HCT116 (cell line): Measurements from ENCODE around the gene METTL13. TPM values are rescaled to one million over a fixed set of nuclear protein-coding genes. Genes with fewer than 3 reads are reported as not detected.
A peak's percentile ranks its signal among the peaks of the same experiment; 100 is the strongest.

Source experiments
- ATAC-seq: fragments of 200-7000 bp; cut with Tn5 transposase; 2 replicates; pipeline ENCODE4 v1.9.1; 2020; ENCODE audit warnings: mild to moderate bottlenecking, moderate library complexity
- BruUV-seq: library from RNA; stranded (reverse); fragments of 400-500 nt; replicated peaks from 2 replicates; lab custom pipeline; 2021; lab: Mats Ljungman, UMichigan
- CTCF ChIA-PET: fragments of 300-600 bp; sonication (Branson Sonifier 250); formaldehyde crosslinking; loops from one replicate; lab custom pipeline; 2021; ENCODE audit warnings: antibody characterized with exemption; lab: Charles Lee
- POLR2A ChIA-PET: fragments of 300-600, 350-600 bp; sonication (Branson Sonifier 250); formaldehyde crosslinking; loops from one replicate; lab custom pipeline; 2021; ENCODE audit warnings: antibody characterized with exemption; lab: Charles Lee
- RAD21 ChIA-PET, 2 experiments: fragments of 300-600 bp; sonication (Branson Sonifier 250); formaldehyde crosslinking; loops; one replicate each; lab custom pipeline; 2023; ENCODE audit warnings: low total read pairs in 2 of 2; ENCODE audit not compliant: uncharacterized antibody in 2 of 2, unreplicated experiment in 2 of 2, low non-redundant PET in 1 of 2; lab: Charles Lee
- DNase-seq: peaks from one replicate; pipeline ENCODE4 v3.0.0-alpha.2; 2010; ENCODE audit warnings: low read depth, low spot score
- H2AFZ ChIP-seq: fragments of 200-600 bp; shearing (Covaris generic), sonication (generic); 2 replicates; pipeline ENCODE4 v1.6.1; 2017; ENCODE audit warnings: low read depth, mixed run types, mixed read lengths, antibody characterized with exemption, low read length; ENCODE audit not compliant: poor library complexity, severe bottlenecking
- H3K27ac ChIP-seq: 2 replicates; pipeline ENCODE4 v1.5.1; 2012; ENCODE audit warnings: low read depth, low read length
- H3K27me3 ChIP-seq: fragments of 200-600 bp; sonication (generic); 2 replicates; pipeline ENCODE4 v1.6.1; 2016; ENCODE audit warnings: mixed run types, low read length, mixed read lengths; ENCODE audit not compliant: insufficient read depth
- H3K36me3 ChIP-seq, 2 experiments: fragments of 200-500 bp in 1 of 2; fragments of 200-600 bp in 1 of 2; sonication (Bioruptor generic) in 1 of 2; sonication (generic) in 1 of 2; 2 replicates each; pipeline versions ENCODE4 v1.5.1 to v1.6.1; 2014 to 2016; ENCODE audit warnings: low read length in 2 of 2, inconsistent platforms in 1 of 2, mixed read lengths in 1 of 2, mixed run types in 1 of 2; ENCODE audit not compliant: insufficient read depth in 2 of 2, control insufficient read depth in 1 of 2
- H3K4me1 ChIP-seq, 2 experiments: fragments of 200-600 bp in 1 of 2; sonication (generic) in 1 of 2; 2 replicates each; pipeline versions ENCODE4 v1.5.1 to v1.6.1; 2012 to 2017; ENCODE audit warnings: low read length in 2 of 2, inconsistent platforms in 1 of 2, mild to moderate bottlenecking in 1 of 2, mixed read lengths in 1 of 2, mixed run types in 1 of 2, moderate library complexity in 1 of 2; ENCODE audit not compliant: insufficient read depth in 2 of 2, control insufficient read depth in 1 of 2
- H3K4me2 ChIP-seq: fragments of 200-600 bp; sonication (generic); 2 replicates; pipeline ENCODE4 v1.6.1; 2017; ENCODE audit warnings: mixed run types, low read length, mixed read lengths
- H3K4me3 ChIP-seq, 2 experiments: fragments of 200-600 bp in 1 of 2; sonication (generic) in 1 of 2; replicated peaks in 1 of 2; 2 replicates each; pipeline ENCODE4 v1.5.1; 2011 to 2016; ENCODE audit warnings: low read length in 2 of 2, control low read depth in 1 of 2, low read depth in 1 of 2, mild to moderate bottlenecking in 1 of 2, mixed read lengths in 1 of 2, mixed run types in 1 of 2
- H3K79me2 ChIP-seq: fragments of 200-600 bp; sonication (generic); 2 replicates; pipeline ENCODE4 v1.6.1; 2017; ENCODE audit warnings: mild to moderate bottlenecking, mixed run types, low read length, moderate library complexity, mixed read lengths; ENCODE audit not compliant: insufficient read depth
- H3K9ac ChIP-seq: fragments of 200-600 bp; sonication (generic); 2 replicates; pipeline ENCODE4 v1.6.1; 2016; ENCODE audit warnings: low read length, mixed read lengths
- H3K9me2 ChIP-seq: fragments of 200-600 bp; sonication (generic), shearing (Covaris generic); 2 replicates; pipeline ENCODE4 v1.6.1; 2017; ENCODE audit warnings: mixed run types, mild to moderate bottlenecking, moderate library complexity; ENCODE audit not compliant: insufficient read depth
- H3K9me3 ChIP-seq, 2 experiments: fragments of 200-500 bp in 1 of 2; fragments of 200-600 bp in 1 of 2; sonication (Bioruptor generic) in 1 of 2; sonication (generic) in 1 of 2; 2 replicates each; pipeline ENCODE4 v1.6.1; 2014 to 2017; ENCODE audit warnings: low read length in 2 of 2, mixed read lengths in 2 of 2, inconsistent platforms in 1 of 2, low read depth in 1 of 2, mild to moderate bottlenecking in 1 of 2, mixed run types in 1 of 2, moderate library complexity in 1 of 2; ENCODE audit not compliant: control insufficient read depth in 1 of 2, insufficient read depth in 1 of 2
- H4K20me1 ChIP-seq: fragments of 200-600 bp; sonication (generic), shearing (Covaris generic); 2 replicates; pipeline ENCODE4 v1.6.1; 2017; ENCODE audit warnings: mixed run types, mild to moderate bottlenecking, moderate library complexity; ENCODE audit not compliant: insufficient read depth
- CBX3 ChIP-seq: IDR thresholded peaks from 2 replicates; pipeline ENCODE4 v1.6.1; 2012; ENCODE audit warnings: low read depth
- CEBPB ChIP-seq: IDR thresholded peaks from 2 replicates; pipeline ENCODE4 v1.6.1; 2012; ENCODE audit warnings: low read depth
- EGR1 ChIP-seq: IDR thresholded peaks from 2 replicates; pipeline ENCODE4 v1.6.1; 2012; ENCODE audit warnings: low read depth
- EZH2 ChIP-seq: fragments of 200-600 bp; sonication (generic); IDR thresholded peaks from 2 replicates; pipeline ENCODE4 v1.6.1; 2017; ENCODE audit warnings: antibody characterized with exemption, mixed run types
- FOSL1 ChIP-seq: IDR thresholded peaks from 2 replicates; pipeline ENCODE4 v1.6.1; 2012; ENCODE audit warnings: low read depth
- JUND ChIP-seq: IDR thresholded peaks from 2 replicates; pipeline ENCODE4 v1.6.1; 2012
- POLR2A ChIP-seq: IDR thresholded peaks from 2 replicates; pipeline ENCODE4 v1.7.0; 2011; ENCODE audit warnings: borderline replicate concordance; ENCODE audit not compliant: insufficient read depth, insufficient read length; ENCODE audit errors: extremely low read depth
- POLR2AphosphoS5 ChIP-seq: IDR thresholded peaks from 2 replicates; pipeline ENCODE4 v1.6.1; 2011; ENCODE audit warnings: mild to moderate bottlenecking, low read depth, low read length, moderate library complexity
- RAD21 ChIP-seq: IDR thresholded peaks from 2 replicates; pipeline ENCODE4 v1.6.1; 2012; ENCODE audit warnings: low read depth, mild to moderate bottlenecking
- REST ChIP-seq: IDR thresholded peaks from 2 replicates; pipeline ENCODE4 v1.6.1; 2012; ENCODE audit warnings: low read depth
- SIN3A ChIP-seq: IDR thresholded peaks from 2 replicates; pipeline ENCODE4 v1.6.1; 2012; ENCODE audit warnings: low read depth
- SP1 ChIP-seq: IDR thresholded peaks from 2 replicates; pipeline ENCODE4 v1.6.1; 2012; ENCODE audit warnings: low read depth
- SRF ChIP-seq: IDR thresholded peaks from 2 replicates; pipeline ENCODE4 v1.6.1; 2012; ENCODE audit warnings: low read depth
- TCF7L2 ChIP-seq: IDR thresholded peaks from 2 replicates; pipeline ENCODE4 v1.7.0; 2011; ENCODE audit warnings: borderline replicate concordance, inconsistent platforms; ENCODE audit not compliant: insufficient read depth, insufficient read length; ENCODE audit errors: extremely low read depth
- YY1 ChIP-seq: IDR thresholded peaks from 2 replicates; pipeline ENCODE4 v1.6.1; 2011; ENCODE audit warnings: low read length, low read depth, moderate library complexity, mild to moderate bottlenecking; ENCODE audit not compliant: insufficient replicate concordance; ENCODE audit errors: extremely low read depth
- ZFX ChIP-seq: fragments of 450-650 bp; IDR thresholded peaks from 2 replicates; pipeline ENCODE4 v1.6.1; 2017
- intact Hi-C: fragments of 100-400 bp; cut with micrococcal nuclease; formaldehyde crosslinking; loops from 2 replicates; pipeline ENCODE4 v1.10.0; 2022
- total RNA-seq: library from RNA; stranded (reverse); gene quantifications from one replicate; pipeline ENCODE4 v1.2.1, GENCODE V29; 2021; ENCODE audit not compliant: unreplicated experiment
- TF ChIP-seq, protein P1 (sequence below): IDR thresholded peaks from 2 replicates; pipeline ENCODE4 v1.6.1; 2012
- TF ChIP-seq, protein P2 (sequence below): IDR thresholded peaks from 2 replicates; pipeline ENCODE4 v1.6.1; 2012

The METTL13 gene
- total RNA-seq, 1 experiment from 2014 or later = 33.9 TPM

DNA sequence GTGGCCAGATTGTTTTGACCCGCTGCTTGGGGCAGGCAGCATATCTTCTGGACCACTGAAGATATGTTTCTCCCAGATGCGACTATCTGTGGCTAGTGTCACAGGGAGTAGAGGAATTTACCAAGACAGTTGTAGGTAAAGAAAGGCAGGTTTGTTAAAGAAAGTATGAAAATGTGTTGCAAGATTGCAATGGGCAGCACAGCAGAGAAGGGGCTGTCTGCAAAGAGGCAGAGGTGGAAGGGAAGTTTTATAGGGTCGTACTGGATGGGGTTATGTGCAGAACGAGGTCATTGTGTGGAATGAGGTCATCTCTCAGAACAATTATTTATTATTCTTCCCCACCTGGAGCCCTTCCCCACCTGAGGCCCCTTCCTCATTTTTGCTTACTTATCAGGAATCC, 24.6 kb upstream of the METTL13 start:
- Histone ChIP-seq H2AFZ (no peak overlapping the region), H4K20me1 (no peaks in the 10 kb centered on the region), H3K79me2 (no peaks in the 10 kb centered on the region), H3K9ac (no peak overlapping the region), H3K9me2 (no peaks in the 10 kb centered on the region), H3K4me3 (no peak overlapping the region), H3K27ac (no peak overlapping the region), H3K27me3 (no peaks in the 10 kb centered on the region), H3K36me3 (no peaks in the 10 kb centered on the region), H3K4me2 (no peak overlapping the region), H3K4me1 (no peaks in the 10 kb centered on the region), H3K9me3 (0 out of 4 replicates have a peak, but pooled peaks cover 0 to 3% of the 10 kb centered on the region in 2 experiments)
- ChIA-PET RAD21 (no interaction called here), POLR2A (no interaction called here), CTCF (no interaction called here)
- ATAC-seq (no peak), DNase-seq (no peak)
- intact Hi-C loops = no loop called here
- TF ChIP-seq REST (no peak), CBX3 (peak; percentile 26; the same call in 1 of the 2 replicates)
- BruUV-seq = no TSS peak

DNA sequence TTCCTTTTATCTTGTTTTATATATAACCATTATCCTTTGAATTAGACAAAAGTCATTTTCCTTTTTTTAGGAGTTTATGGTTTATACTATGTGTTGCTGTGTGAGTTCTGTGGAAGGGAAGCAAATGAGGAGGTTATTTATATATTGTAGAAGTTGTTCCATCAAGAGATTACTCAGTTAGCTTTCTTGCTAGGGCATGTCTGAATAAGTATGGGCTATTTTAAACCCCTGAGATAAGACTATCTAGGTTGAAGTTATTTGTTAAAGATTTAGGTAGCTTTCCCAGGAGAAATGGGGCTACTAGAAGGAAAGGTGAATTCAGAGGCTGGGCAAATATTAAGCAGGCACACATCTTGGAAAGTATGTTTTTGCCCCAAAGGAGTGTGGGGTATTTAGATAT, 23.4 kb upstream of the METTL13 start:
- H3K4me3 ChIP-seq = no peak overlapping the region
- H2AFZ ChIP-seq = no peak overlapping the region
- ATAC-seq = no peak
- no peak overlapping the region for H3K9ac ChIP-seq
- RAD21 ChIA-PET = no interaction called here
- H3K4me2 ChIP-seq = no peak overlapping the region
- no peaks in the 10 kb centered on the region for H3K27me3 ChIP-seq
- H3K9me3 ChIP-seq = 0 out of 4 replicates have a peak, but pooled peaks cover 0 to 3% of the 10 kb centered on the region in 2 experiments
- BruUV-seq = no TSS peak
- H3K27ac ChIP-seq = no peak overlapping the region
- DNase-seq = no peak
- intact Hi-C loops = no loop called here
- no peaks in the 10 kb centered on the region for H4K20me1 ChIP-seq
- no peaks in the 10 kb centered on the region for H3K79me2 ChIP-seq
- CTCF ChIA-PET = no interaction called here
- no peaks in the 10 kb centered on the region for H3K36me3 ChIP-seq
- TF ChIP-seq SP1 = no peak
- TF ChIP-seq POLR2AphosphoS5 = no peak
- no peak for TF ChIP-seq SIN3A
- TF ChIP-seq RAD21 = no peak
- TF ChIP-seq JUND = no peak
- TF ChIP-seq CBX3 = no peak
- TF ChIP-seq YY1 = no peak
- no peak for TF ChIP-seq FOSL1
- no peak for TF ChIP-seq CEBPB
- TF ChIP-seq, protein P1, sequence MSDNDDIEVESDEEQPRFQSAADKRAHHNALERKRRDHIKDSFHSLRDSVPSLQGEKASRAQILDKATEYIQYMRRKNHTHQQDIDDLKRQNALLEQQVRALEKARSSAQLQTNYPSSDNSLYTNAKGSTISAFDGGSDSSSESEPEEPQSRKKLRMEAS = no peak
- TF ChIP-seq ZFX = no peak
- TF ChIP-seq EGR1 = no peak
- TF ChIP-seq SRF = no peak
- no peak for TF ChIP-seq EZH2
- TF ChIP-seq POLR2A = no peak
- TF ChIP-seq, protein P2, sequence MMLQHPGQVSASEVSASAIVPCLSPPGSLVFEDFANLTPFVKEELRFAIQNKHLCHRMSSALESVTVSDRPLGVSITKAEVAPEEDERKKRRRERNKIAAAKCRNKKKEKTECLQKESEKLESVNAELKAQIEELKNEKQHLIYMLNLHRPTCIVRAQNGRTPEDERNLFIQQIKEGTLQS = no peak
- no peak for TF ChIP-seq TCF7L2
- POLR2A ChIA-PET = no interaction called here
- no peaks in the 10 kb centered on the region for H3K4me1 ChIP-seq
- H3K9me2 ChIP-seq = no peaks in the 10 kb centered on the region
